B cell (primary cell): ENCODE measurements around the gene TCF7L2. TPM values are rescaled to one million over a fixed set of nuclear protein-coding genes. Genes with fewer than 3 reads are reported as not detected.

Experiments
- ATAC-seq: fragments of 200-7000 bp; cut with Tn5 transposase; one replicate; pipeline ENCODE4 v1.10.0; 2021; ENCODE audit warnings: low read depth, mild to moderate bottlenecking, moderate number of reproducible peaks, moderate library complexity
- CTCF ChIA-PET: fragments of 350-600 bp; sonication (Branson Sonifier 250); formaldehyde crosslinking; loops from one replicate; lab custom pipeline; 2021; ENCODE audit warnings: antibody characterized with exemption, inconsistent platforms; lab: Charles Lee
- POLR2A ChIA-PET: fragments of 350-600 bp; sonication (Branson Sonifier 250); formaldehyde crosslinking; loops from one replicate; lab custom pipeline; 2021; ENCODE audit warnings: antibody characterized with exemption; lab: Charles Lee
- DNase-seq: peaks from one replicate; pipeline ENCODE4 v3.0.0; 2013
- H2AFZ ChIP-seq: 2 replicates; pipeline ENCODE4 v1.6.1; 2012; ENCODE audit warnings: mild to moderate bottlenecking, low read depth, low read length; ENCODE audit not compliant: insufficient read depth, poor library complexity, severe bottlenecking
- H3K27ac ChIP-seq, 2 donors: 1 replicate in 1 of 2; 2 replicates in 1 of 2; pipeline ENCODE4 v1.5.1; 2012 to 2013; ENCODE audit warnings: low read length in 2 of 2, mild to moderate bottlenecking in 2 of 2, moderate library complexity in 1 of 2
- H3K27me3 ChIP-seq, 4 experiments: fragments of 200-600 bp in 1 of 4; sonication (generic) in 1 of 4; replicated peaks in 1 of 4; 1 replicate in 2 of 4; 2 replicates in 2 of 4; pipeline versions ENCODE4 v1.6.1 to v1.7.0; 2013 to 2016; ENCODE audit warnings: low read length in 3 of 4, mild to moderate bottlenecking in 2 of 4, mixed read lengths in 1 of 4, moderate library complexity in 1 of 4; ENCODE audit not compliant: insufficient read depth in 4 of 4, control insufficient read depth in 3 of 4; ENCODE audit errors: control extremely low read depth in 1 of 4
- H3K36me3 ChIP-seq, 2 experiments: replicated peaks in 1 of 2; 1 replicate in 1 of 2; 2 replicates in 1 of 2; pipeline versions ENCODE4 v1.6.1 to v1.7.1; 2013; ENCODE audit warnings: low read length in 1 of 2; ENCODE audit not compliant: insufficient read depth in 2 of 2, control insufficient read depth in 1 of 2; ENCODE audit errors: control extremely low read depth in 1 of 2, extremely low read depth in 1 of 2
- H3K4me1 ChIP-seq, 2 donors: fragments of 200-600 bp in 1 of 2; sonication (generic) in 1 of 2; 1 replicate in 1 of 2; 2 replicates in 1 of 2; pipeline versions ENCODE4 v1.5.1 to v1.6.1; 2013 to 2017; ENCODE audit warnings: low read length in 2 of 2; ENCODE audit not compliant: control insufficient read depth in 2 of 2, insufficient read depth in 2 of 2
- H3K4me2 ChIP-seq: replicated peaks from 2 replicates; pipeline ENCODE3; 2012; ENCODE audit warnings: mild to moderate bottlenecking, low read depth, low read length; ENCODE audit not compliant: poor library complexity, severe bottlenecking
- H3K4me3 ChIP-seq, 5 experiments: fragments of 200-600 bp in 1 of 5; sonication (generic) in 1 of 5; 1 replicate in 3 of 5; 2 replicates in 2 of 5; pipeline versions ENCODE4 v1.5.1 to v1.7.0; 2011 to 2016; ENCODE audit warnings: low read length in 4 of 5, mild to moderate bottlenecking in 4 of 5, low read depth in 2 of 5, control low read depth in 1 of 5, moderate library complexity in 1 of 5; ENCODE audit not compliant: insufficient read depth in 1 of 5; ENCODE audit errors: control extremely low read depth in 1 of 5, extremely low read depth in 1 of 5
- H3K79me2 ChIP-seq: fragments of 200-600 bp; sonication (generic); one replicate; pipeline ENCODE4 v1.6.0; 2016; ENCODE audit warnings: low read length; ENCODE audit not compliant: control insufficient read depth, insufficient read depth
- H3K9ac ChIP-seq: fragments of 200-600 bp; sonication (generic); 2 replicates; pipeline ENCODE4 v1.6.1; 2017; ENCODE audit warnings: mild to moderate bottlenecking, low read length, moderate library complexity
- H3K9me3 ChIP-seq, 3 donors: one replicate each; pipeline versions ENCODE4 v1.6.1 to v1.7.1; 2013; ENCODE audit warnings: low read length in 2 of 3; ENCODE audit not compliant: control insufficient read depth in 2 of 3, insufficient read depth in 1 of 3; ENCODE audit errors: control extremely low read depth in 1 of 3
- H4K20me1 ChIP-seq: 2 replicates; pipeline ENCODE4 v1.6.0; 2012; ENCODE audit warnings: mild to moderate bottlenecking, low read length; ENCODE audit not compliant: insufficient read depth, control insufficient read depth, poor library complexity, severe bottlenecking
- H3K27ac Mint-ChIP-seq: one replicate; pipeline ENCODE4 v1.8.0; 2021; ENCODE audit warnings: mixed read lengths
- H3K27me3 Mint-ChIP-seq: one replicate; pipeline ENCODE4 v1.8.0; 2021; ENCODE audit warnings: mixed read lengths
- H3K4me1 Mint-ChIP-seq: one replicate; pipeline ENCODE4 v1.8.0; 2021; ENCODE audit warnings: mixed read lengths
- H3K4me3 Mint-ChIP-seq: one replicate; pipeline ENCODE4 v1.8.0; 2021; ENCODE audit warnings: mixed read lengths
- H3K9me3 Mint-ChIP-seq: one replicate; pipeline ENCODE4 v1.8.0; 2022; ENCODE audit warnings: mixed read lengths; ENCODE audit not compliant: insufficient read depth
- CTCF ChIP-seq: fragments of 200-600 bp; IDR thresholded peaks from one replicate; pipeline ENCODE4 v1.8.0; 2022; ENCODE audit warnings: antibody characterized with exemption, mild to moderate bottlenecking
- EZH2 ChIP-seq: IDR thresholded peaks from 2 replicates; pipeline ENCODE4 v1.6.1; 2012; ENCODE audit warnings: borderline replicate concordance, low read depth, mild to moderate bottlenecking, moderate library complexity, low read length; ENCODE audit not compliant: insufficient read depth, poor library complexity, severe bottlenecking
- WGBS: methylation state at CpG from one replicate; pipeline ENCODE4 v1.1.5; 2013; ENCODE audit warnings: missing lambda C conversion rate; ENCODE audit not compliant: insufficient coverage; 5-methylcytosine and 5-hydroxymethylcytosine counted together
- intact Hi-C: fragments of 100-400 bp; cut with micrococcal nuclease; formaldehyde crosslinking; loops from one replicate; pipeline ENCODE4 v1.10.0; 2022
- polyA plus RNA-seq: library from polyadenylated mRNA; depleted of rRNA; stranded (reverse); fragments of >200 nt; gene quantifications from 2 replicates; pipeline ENCODE4 v1.2.3, GENCODE V29; 2012
- total RNA-seq, 2 donors: library from RNA; stranded (reverse); fragments of 120-200 nt in 1 of 2; gene quantifications; 1 replicate in 1 of 2; 2 replicates in 1 of 2; pipeline versions ENCODE4 v1.2.3 to v1.2.4, GENCODE V29; 2013 to 2022

The TCF7L2 gene
- total and polyA plus RNA-seq, 2 donors (not counting 1 experiment from before 2014, with no cell fraction given) = 0.48 to 1.1 TPM

- Mint-ChIP-seq H3K27me3 (peaks cover 4% of the 10 kb centered on the region), H3K9me3 (no peaks in the 10 kb centered on the region), H3K4me3 (no peak overlapping the region), H3K4me1 (no peaks in the 10 kb centered on the region), H3K27ac (no peak overlapping the region)
- Histone ChIP-seq H2AFZ (no peak overlapping the region), H3K79me2 (no peaks in the 10 kb centered on the region), H3K27ac (no peak overlapping the region), H3K4me3 (no peak overlapping the region), H3K36me3 (no peaks in the 10 kb centered on the region), H3K9me3 (peaks cover 0 to 2% (median 1%) of the 10 kb centered on the region in 3 donors), H3K27me3 (no peaks in the 10 kb centered on the region), H4K20me1 (no peaks in the 10 kb centered on the region), H3K9ac (no peak overlapping the region), H3K4me2 (no peak overlapping the region), H3K4me1 (no peaks in the 10 kb centered on the region)
- no peak for ATAC-seq
- 96% methylated on average over 2 of the region's 6 CpGs for WGBS
- ChIA-PET POLR2A (no interaction called here), CTCF (no interaction called here)
- no peak for TF ChIP-seq EZH2
- no peak for TF ChIP-seq CTCF
- no peak for DNase-seq
- intact Hi-C loops = no loop called here
These were observed 11.1 kb upstream of the TCF7L2 start for GRCh38 chr10:112938808-112939482.

GRCh38 chr10:112945811-112946210 is 4.2 kb upstream of the TCF7L2 start:
- H3K4me3 Mint-ChIP-seq = no peak overlapping the region
- H2AFZ ChIP-seq = no peak overlapping the region

More at GRCh38 chr10:112945811-112946210, 4.2 kb upstream of the TCF7L2 start:
- peaks cover 16% of the 10 kb centered on the region for H3K4me1 Mint-ChIP-seq
- ChIA-PET POLR2A (no interaction called here), CTCF (no interaction called here)
- Histone ChIP-seq H4K20me1 (no peaks in the 10 kb centered on the region), H3K9me3 (no peaks in the 10 kb centered on the region), H3K36me3 (no peaks in the 10 kb centered on the region), H3K4me3 (no peak overlapping the region), H3K9ac (no peak overlapping the region), H3K4me2 (no peak overlapping the region), H3K27me3 (peaks cover 0 to 13% (median 9%) of the 10 kb centered on the region in 4 experiments), H3K4me1 (peaks cover 14 to 18% of the 10 kb centered on the region in 2 donors), H3K27ac (no peak overlapping the region), H3K79me2 (no peaks in the 10 kb centered on the region)
- H3K27ac Mint-ChIP-seq = no peak overlapping the region
- peaks cover 39% of the 10 kb centered on the region for H3K27me3 Mint-ChIP-seq
- no peak for TF ChIP-seq EZH2
- TF ChIP-seq CTCF = no peak
- H3K9me3 Mint-ChIP-seq = no peaks in the 10 kb centered on the region
- 71% methylated on average over 3 of the region's 5 CpGs for whole genome bisulfite sequencing
- DNase-seq (no peak), ATAC-seq (no peak)
- intact Hi-C loops = no loop called here
